GM19324 (cell line): ENCODE results near the gene WNT3A.
"Not testable (repeated sequence)": the region's sequence is repeated elsewhere in the genome, so short reads cannot be mapped to it uniquely, and the experiment has no call there.

Experiments used
- ATAC-seq: cut with Tn5 transposase; IDR thresholded peaks from one replicate; pipeline ENCODE4 v1.9.1; 2021; ENCODE audit warnings: mild to moderate bottlenecking, moderate library complexity; ENCODE audit not compliant: unreplicated experiment, low FRiP score

Gene WNT3A

DNA sequence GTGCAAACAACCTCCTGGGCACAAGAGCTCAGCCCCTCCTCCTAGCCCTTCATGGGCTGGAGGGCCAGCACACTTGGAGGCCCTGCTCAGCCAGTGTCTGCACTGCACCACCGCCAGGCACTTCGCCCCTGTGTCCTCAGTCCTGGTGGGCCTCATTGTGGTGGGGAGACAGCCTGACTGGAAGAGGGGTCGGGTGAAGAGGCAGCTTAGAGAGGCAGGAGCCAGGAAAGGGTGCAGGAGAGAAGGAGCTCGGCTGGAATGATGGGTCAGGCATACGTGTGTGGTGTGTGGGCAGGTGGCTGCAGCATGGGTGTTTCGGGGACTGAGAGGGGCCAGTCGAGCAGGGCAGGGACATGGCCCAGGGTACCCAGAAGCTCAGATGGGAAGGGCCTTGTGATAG is 4.1 kb downstream of the WNT3A start:
- no peak for ATAC-seq

DNA sequence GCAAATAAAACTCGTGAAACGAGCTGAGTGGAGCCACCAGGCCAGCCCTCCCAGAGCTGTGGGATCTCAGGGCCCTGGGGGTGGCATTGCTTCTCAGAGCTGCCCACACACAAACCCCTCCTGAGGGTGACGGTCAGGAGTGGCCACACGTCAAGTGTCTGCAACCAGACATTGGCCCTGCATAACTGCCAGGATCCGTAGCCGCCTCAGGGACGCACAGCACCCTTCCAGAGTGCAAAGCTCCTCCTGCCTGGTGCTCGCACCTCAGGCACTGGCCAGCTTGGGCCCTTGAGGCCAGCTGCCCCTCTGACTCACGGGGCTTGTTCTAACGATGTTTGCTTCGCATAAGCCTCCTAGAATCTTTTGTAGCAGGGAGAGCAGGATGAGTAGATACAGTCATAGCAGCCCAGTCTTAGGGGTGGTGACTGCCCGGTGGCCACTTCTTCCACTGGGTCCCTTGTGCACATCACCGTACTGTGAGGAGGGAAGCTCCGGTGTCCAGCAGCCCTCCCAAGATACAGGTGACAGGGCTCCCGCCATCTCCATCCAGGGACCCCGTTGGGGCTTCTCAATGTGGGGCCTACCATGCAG is 5.0 kb downstream of the WNT3A start:
- ATAC-seq, result no peak

DNA sequence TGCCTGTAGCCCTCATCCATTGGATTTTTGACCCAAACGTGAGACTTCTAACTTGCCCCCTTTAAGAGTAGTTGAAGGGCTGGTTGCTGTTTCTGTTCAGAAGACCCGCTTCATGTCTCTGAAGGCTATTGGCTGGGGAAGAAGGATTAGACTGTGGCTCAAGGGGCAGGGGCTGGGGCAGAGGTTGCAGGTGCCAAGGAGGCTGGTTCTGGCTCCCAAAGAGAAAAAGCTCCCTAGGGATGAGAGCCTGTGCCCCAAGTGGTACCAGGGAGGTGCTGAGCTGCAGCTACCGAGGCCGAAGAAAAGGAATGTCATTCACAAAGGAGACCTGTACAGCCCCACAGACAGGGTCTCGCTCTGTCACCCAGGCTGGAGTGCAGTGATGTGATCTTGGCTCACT is 5.8 kb downstream of the WNT3A start:
- ATAC-seq, result no peak

DNA sequence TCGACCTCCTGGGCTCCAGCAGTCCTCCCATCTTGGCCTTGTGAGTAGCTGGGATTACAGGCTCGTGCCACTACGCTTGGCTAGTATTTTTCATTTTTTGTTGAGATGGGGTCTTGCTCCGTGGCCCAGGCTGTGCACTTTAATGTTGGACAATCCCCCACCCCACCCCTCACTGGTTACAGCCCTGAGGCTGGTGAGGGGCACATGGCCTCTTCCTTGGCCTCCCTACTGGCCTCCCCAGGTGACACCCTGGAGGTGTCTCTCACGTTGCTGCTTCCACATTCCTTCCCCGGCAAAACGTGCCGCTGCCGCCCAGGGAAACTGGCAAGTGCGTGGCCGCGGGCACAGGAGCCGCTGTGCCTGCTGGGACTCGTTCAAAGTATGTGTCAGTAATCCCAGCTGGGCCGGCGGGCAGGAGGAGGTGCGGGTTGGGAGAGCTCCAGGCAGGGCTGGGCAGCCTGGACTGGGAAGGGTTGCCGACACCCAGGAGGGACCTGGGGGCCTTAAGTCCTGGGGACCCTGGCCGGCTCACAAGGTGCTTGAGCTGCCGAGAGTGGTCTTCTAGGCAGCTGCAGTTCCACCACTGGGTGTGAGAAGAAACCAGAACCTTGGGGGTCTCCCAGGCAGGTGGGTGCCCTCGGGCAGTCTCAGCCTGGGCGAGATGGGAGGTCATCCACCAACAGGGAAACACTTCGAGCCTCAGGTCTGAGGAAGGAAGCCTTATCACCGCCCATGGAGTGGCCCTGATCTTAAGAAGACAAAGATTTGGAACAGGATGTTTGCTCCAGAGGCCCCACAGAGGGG is 6.5 kb downstream of the WNT3A start:
- ATAC-seq, result no peak

DNA sequence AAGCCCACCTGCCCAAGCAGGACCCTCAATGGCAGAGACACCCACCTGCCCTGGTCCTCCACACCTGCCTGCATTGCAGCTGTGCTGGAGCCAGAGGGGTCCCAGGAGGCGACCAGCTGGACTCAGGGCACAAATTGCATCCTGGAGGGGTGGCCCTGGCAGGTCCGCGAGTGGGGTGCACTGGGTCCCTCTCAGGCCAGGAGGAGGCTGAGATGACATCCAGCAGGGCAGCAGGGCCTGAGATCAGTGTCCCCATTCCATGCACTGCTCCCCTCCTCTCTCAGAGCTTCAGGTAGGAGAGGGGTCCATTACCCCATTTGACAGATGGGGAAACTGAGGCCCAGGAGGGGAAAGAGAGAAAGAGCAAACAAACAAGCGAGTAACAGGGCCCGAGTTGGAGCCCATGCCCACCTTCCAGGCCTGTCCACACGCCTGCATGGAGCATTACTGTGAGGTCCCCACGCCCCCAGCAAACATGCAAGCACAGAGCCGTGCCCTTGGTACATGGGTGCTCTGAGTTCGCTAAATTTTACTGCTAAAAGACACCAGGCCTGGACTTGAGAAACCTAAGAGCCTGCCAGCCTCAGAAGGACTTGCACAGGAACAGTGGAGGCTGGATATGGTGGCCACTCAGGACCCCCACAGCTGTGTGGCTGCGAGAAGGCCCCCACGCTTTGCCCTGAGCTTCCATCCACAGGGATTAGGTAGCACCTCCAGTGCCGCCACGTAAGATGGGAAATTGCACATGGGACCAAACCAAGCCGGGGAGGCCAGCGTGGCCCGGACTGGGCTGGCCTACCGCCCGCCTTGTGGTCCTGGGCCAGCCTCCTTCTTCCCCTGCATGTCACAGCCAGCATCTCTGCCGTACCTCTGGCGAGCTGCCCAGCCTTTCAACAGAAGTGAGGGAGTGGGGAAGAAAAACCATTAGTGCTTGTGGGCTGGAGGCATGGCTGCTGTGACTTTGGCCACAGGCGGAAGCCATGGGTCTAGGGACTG is 7.4 kb downstream of the WNT3A start:
- no peak for ATAC-seq

DNA sequence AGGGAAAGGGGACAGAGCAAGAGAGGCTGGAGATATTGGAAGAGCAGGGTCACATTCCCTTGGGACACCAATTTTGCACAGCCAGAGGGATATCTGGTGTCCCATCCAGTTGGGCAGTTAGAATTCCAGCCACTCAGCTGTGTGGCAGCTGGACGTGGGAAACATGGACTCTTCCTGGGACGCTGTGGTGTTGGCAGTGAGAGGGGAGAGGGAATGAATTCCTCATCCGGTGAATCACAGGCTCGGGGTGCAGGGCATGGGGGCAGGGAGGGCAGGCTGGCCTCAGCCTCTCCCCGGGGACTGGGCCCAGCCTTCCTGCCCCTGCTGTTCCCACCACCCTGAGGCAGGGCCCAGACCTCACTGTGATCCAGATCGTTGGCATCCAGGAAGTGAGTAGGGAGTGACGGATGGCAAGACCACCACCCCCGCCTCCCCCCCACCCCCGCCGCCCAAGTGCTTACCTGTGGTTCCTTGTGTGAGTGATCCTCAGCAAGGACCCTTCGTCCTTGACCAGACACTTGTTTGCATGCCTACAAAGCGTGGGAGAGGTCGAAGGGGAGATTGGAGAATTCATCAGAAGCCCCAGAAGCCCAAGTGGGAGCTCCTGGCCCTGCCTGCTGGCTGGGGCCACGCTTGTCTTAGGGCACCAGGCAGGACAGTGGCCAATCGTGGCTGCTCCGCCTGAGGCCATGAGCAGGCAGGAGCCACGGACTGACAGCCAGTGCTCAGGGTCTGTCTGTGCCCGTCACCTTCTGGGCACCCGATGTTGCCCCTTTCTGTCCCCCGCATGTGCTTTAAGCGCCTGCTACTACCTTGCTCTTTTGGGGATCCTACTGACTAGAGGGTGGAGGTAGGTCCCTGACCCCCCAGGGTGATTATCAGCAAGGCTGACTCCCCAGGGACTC is 8.7 kb downstream of the WNT3A start:
- no peak for ATAC-seq

DNA sequence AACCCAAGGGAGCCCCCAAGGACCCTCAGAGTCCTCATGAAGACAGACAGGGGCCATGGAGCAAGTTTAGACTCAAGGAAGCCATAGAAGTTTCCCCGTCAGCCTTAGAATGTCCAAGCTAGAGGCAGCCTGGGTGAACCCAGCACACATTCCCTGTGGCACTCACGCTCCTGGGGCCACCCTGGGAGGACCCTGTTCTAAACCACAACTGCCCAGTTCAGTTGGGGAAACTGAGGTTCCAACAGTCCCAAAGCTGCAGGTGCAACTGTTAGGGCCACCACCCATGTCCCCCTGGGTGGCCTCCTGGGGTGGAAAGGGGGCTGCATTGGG is 9.3 kb downstream of the WNT3A start:
- ATAC-seq, result no peak

DNA sequence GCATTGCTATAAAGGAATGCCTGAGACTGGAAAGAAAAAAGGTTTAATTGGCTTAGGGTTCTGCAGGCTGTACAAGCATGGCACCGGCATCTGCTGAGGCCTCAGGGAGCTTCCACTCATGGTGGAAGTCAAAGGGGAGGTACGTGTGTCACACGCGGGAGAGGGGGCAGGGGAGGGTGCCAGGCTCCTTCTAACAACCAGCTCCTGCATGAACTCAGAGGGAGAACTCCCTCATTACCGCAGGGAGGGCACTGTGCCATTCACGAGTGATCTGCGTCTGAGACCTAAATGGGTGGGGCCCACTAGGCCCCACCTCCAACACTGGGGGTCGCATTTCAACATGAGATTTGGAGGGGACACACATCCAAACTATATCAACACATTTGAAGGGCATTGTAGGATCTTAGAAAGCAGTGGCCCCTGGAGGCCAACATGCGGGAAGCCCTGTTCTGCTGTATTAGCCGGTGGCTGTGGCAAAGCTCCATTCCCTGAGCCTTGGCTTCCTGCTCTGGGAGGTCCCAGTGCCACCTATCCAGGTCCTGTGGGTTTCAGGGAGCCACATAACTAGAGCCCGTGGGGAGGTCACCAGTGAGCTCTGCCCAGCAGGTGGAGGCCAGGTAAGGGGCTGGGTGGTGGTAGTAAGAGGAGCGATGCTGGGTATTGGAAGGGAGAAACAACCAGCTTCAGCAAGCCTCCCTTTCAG is 10.0 kb downstream of the WNT3A start:
- no peak for ATAC-seq

- no peak for ATAC-seq
These were observed 10.7 kb downstream of the WNT3A start for GRCh38 chr1:228017356-228018124.

DNA sequence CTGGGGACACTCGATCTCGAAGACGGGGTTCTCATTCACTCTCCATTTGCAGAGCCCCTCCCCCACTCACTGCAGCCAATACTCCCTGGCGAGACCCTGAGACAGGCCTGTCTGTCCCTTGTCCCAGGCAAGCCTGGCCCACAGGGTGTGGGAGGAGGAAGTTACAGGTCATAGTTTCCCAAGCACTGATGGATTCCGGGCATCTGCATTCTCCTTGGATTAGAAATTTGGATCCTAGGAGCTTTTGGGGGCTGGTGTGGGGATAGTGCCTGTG is 11.3 kb downstream of the WNT3A start:
- ATAC-seq, result no peak

DNA sequence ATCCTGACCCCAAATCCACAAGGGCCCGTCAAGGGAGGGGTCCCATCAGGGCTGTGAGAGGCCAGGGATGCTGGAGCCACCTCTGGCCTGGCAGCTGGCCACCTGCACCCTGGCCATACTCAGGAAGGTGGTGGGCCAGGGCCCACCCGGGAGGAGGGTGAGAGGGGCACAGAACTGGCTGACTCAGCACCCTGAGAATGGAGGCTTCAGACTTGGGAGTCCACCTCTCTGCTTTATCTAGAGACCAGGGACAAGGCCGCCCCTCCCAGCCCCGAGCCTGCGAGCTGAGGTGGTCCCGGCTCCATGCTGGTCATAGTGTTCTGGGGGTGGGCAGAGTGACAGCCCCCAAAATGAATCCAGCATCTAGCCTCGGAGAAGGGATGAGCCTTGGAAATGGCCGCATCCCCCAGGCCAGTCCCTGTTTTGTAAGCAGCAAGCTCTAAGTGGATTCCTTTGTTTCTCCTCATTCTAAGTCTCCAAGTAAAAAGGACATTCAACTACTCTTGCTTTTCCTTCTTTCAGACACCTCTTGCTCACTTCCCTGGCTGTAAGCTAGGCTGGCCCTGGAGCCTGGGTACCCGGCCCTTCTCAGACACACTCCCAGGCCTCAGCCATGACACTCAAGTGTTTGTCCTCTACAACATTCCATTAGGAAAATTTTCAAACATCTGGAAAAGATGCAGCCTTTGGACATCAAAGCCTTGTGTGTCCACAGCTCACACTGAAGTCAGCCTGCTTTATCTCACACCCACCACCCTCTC is 12.3 kb downstream of the WNT3A start:
- ATAC-seq, result no peak

DNA sequence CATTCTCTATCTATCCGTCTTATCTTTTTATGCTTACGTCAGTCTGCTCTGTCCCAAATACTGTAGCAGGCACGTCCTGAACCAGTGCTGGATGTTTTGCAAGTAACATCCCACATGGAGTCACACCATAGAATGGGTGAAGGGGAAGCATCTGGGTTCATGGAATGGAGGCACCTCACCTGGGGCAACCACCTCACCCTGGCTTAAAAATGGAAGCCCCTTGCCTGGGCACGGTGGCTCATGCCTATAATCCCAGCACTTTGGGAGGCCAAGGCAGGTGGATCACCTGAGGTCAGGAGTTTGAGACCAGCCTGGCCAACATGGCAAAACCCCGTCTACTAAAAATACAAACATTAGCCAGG is 12.9 kb downstream of the WNT3A start:
- not testable (repeated sequence) for ATAC-seq

- ATAC-seq, result no peak
These were observed 14.0 kb downstream of the WNT3A start for GRCh38 chr1:228020686-228021354.

DNA sequence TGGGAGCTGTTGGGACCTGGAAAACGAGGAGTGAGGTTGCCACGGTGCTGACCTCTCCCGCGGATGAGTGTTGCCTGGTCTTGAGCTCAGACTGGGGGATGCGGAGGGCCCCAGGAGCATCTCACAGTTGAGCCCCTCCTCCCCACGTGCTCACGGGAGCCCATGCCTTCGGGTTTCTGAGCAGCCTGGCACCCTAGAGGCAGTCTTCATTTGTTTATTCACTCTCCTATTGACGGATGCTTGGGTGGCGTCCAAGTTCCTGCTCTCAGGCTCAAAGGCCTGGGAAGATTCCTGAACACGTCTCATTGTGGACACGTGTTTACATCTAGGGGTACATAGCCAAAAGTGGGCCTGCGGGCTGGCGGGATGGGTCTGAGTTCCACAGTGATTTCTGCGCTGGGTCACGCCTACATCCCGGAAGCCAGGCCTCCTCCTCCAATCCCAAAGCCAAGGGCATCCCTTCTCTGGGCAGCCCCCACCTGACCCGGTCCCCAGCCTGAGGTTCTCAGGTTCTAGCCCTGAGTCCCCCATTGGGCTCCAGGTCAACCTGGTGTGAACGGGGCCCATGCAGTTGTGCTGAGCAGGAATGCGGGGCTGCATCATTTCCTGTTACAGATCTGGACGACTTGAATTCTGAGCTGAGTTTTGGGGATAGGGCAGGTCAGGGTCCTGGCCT is 14.7 kb downstream of the WNT3A start:
- no peak for ATAC-seq

DNA sequence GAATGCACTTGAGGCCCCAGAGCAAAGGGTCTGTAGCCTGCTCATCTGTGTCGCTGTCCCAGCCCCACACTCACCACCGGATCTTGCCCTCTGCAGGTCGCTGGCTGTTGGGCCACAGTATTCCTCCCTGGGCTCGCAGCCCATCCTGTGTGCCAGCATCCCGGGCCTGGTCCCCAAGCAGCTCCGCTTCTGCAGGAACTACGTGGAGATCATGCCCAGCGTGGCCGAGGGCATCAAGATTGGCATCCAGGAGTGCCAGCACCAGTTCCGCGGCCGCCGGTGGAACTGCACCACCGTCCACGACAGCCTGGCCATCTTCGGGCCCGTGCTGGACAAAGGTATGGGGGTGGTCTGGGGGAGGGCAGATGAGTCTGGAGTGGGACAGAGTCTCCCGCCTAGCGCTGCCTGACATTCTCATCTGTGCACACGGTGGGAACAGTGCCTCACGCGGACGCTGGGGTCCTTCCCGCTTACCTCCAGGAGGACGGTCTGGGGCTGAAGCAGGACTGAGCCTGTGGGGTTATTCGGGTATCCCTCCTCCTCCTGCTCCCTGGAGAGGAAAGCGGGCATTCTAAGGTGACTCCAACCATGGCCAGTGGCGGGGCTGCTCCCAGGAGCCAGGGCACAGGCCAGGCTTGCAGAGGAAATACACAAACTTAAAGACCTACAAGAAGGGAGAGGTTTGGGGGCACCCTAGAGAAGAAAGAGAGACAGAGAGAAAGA is 15.9 kb downstream of the WNT3A start:
- no peak for ATAC-seq

GRCh38 chr1:228023294-228023639 is 16.5 kb downstream of the WNT3A start:
- ATAC-seq, result no peak

- no peak for ATAC-seq
These were observed 22.5 kb downstream of the WNT3A start for GRCh38 chr1:228029281-228029680.
